GM12878 (cell line): ENCODE measurements around the gene FTSJ1. TPM values are rescaled to one million over a fixed set of nuclear protein-coding genes. Genes with fewer than 3 reads are reported as not detected.

ENCODE experiments used
- ATAC-seq: fragments of 200-7000 bp; cut with Tn5 transposase; 3 replicates; pipeline ENCODE4 v1.9.1; 2020; ENCODE audit warnings: mild to moderate bottlenecking, moderate library complexity
- BruUV-seq: library from RNA; stranded (reverse); fragments of 400-500 nt; replicated peaks from 2 replicates; lab custom pipeline; 2021; lab: Mats Ljungman, UMichigan
- CTCF ChIA-PET: fragments of 300-600 bp; sonication (Branson Sonifier 250); formaldehyde crosslinking; extraction: SDS; loops from one replicate; lab custom pipeline; 2021; ENCODE audit warnings: inconsistent platforms; lab: Yijun Ruan, JAX
- POLR2A ChIA-PET: fragments of 350-600 bp; formaldehyde crosslinking; extraction: SDS; loops from one replicate; lab custom pipeline; 2021; ENCODE audit warnings: inconsistent platforms; lab: Charles Lee
- RAD21 ChIA-PET: fragments of 300-600 bp; sonication (Branson Sonifier 250); formaldehyde crosslinking; loops from one replicate; lab custom pipeline; 2023; ENCODE audit warnings: antibody characterized with exemption; ENCODE audit not compliant: unreplicated experiment; lab: Charles Lee
- SMC1A ChIA-PET: fragments of 300-600 bp; sonication (Branson Sonifier 250); formaldehyde crosslinking; loops from one replicate; lab custom pipeline; 2023; ENCODE audit not compliant: unreplicated experiment, uncharacterized antibody; lab: Charles Lee
- DNase-seq: peaks from one replicate; pipeline ENCODE4 v3.0.0-alpha.2; 2011; ENCODE audit warnings: low read depth, low spot score
- FAIRE-seq: peaks from 3 replicates; lab custom pipeline; 2011; peaks lifted over from hg19 to GRCh38; lab: Jason Lieb, UNC
- H2AFZ ChIP-seq: 2 replicates; pipeline ENCODE4 v1.6.0; 2011; ENCODE audit warnings: low read depth, low read length, control low read depth; ENCODE audit not compliant: control insufficient read depth
- H3K27ac ChIP-seq: 2 replicates; pipeline ENCODE4 v1.5.1; 2011; ENCODE audit warnings: control low read depth; ENCODE audit not compliant: control insufficient read depth, insufficient read depth
- H3K27me3 ChIP-seq, 2 experiments: replicated peaks in 1 of 2; 2 replicates each; pipeline versions ENCODE4 v1.6.0 to v1.6.1; 2011; ENCODE audit warnings: low read length in 1 of 2; ENCODE audit not compliant: control insufficient read depth in 2 of 2, insufficient read depth in 2 of 2
- H3K36me3 ChIP-seq, 2 experiments: 2 replicates each; pipeline ENCODE4 v1.5.1; 2011; ENCODE audit warnings: low read length in 1 of 2; ENCODE audit not compliant: control insufficient read depth in 2 of 2, insufficient read depth in 2 of 2
- H3K4me1 ChIP-seq: 2 replicates; pipeline ENCODE4 v1.6.1; 2011; ENCODE audit warnings: mild to moderate bottlenecking, low read length, moderate library complexity, mixed read lengths; ENCODE audit not compliant: control insufficient read depth, insufficient read depth
- H3K4me2 ChIP-seq: 2 replicates; pipeline ENCODE4 v1.6.0; 2011; ENCODE audit warnings: control low read depth; ENCODE audit not compliant: control insufficient read depth, insufficient read depth
- H3K4me3 ChIP-seq: fragments of 200-600 bp; sonication (generic); 2 replicates; pipeline ENCODE4 v1.5.1; 2016
- H3K79me2 ChIP-seq: 2 replicates; pipeline ENCODE4 v1.6.0; 2011; ENCODE audit warnings: low read length; ENCODE audit not compliant: control insufficient read depth, insufficient read depth
- H3K9ac ChIP-seq: 2 replicates; pipeline ENCODE4 v1.8.0; 2011; ENCODE audit warnings: low read length, control low read depth, mixed read lengths; ENCODE audit not compliant: control insufficient read depth, insufficient read depth
- H3K9me3 ChIP-seq: replicated peaks from 3 replicates; pipeline ENCODE4 v1.5.1; 2011; ENCODE audit warnings: mild to moderate bottlenecking, low read length; ENCODE audit not compliant: control insufficient read depth, insufficient read depth
- H4K20me1 ChIP-seq: 2 replicates; pipeline ENCODE4 v1.6.0; 2011; ENCODE audit not compliant: control insufficient read depth, insufficient read depth
- ATF7 ChIP-seq: fragments of 450-650 bp; IDR thresholded peaks from 2 replicates; pipeline ENCODE4 v1.6.1; 2016; ENCODE audit warnings: low read depth, mild to moderate bottlenecking
- CHD2 ChIP-seq: IDR thresholded peaks from 2 replicates; pipeline ENCODE4 v1.6.1; 2011; ENCODE audit warnings: low read depth, low read length, improper control_type of control experiment, borderline replicate concordance
- E2F4 ChIP-seq: IDR thresholded peaks from 2 replicates; pipeline ENCODE4 v1.6.1; 2012; ENCODE audit warnings: low read depth, low read length, improper control_type of control experiment
- ESRRA ChIP-seq: IDR thresholded peaks from 2 replicates; pipeline ENCODE4 v1.6.1; 2012; ENCODE audit warnings: mild to moderate bottlenecking, low read length, improper control_type of control experiment
- IRF4 ChIP-seq: IDR thresholded peaks from 2 replicates; pipeline ENCODE4 v1.6.1; 2011; ENCODE audit warnings: low read depth, low read length
- IRF5 ChIP-seq: fragments of 450-650 bp; IDR thresholded peaks from 2 replicates; pipeline ENCODE4 v1.6.1; 2017; ENCODE audit warnings: borderline replicate concordance
- KDM1A ChIP-seq: fragments of 200-600 bp; sonication (generic); IDR thresholded peaks from 2 replicates; pipeline ENCODE4 v1.6.1; 2016; ENCODE audit warnings: borderline replicate concordance
- MTA2 ChIP-seq: fragments of 450-650 bp; IDR thresholded peaks from 2 replicates; pipeline ENCODE4 v1.6.1; 2016; ENCODE audit warnings: low read depth, mild to moderate bottlenecking, moderate library complexity
- NBN ChIP-seq: fragments of 450-650 bp; IDR thresholded peaks from 2 replicates; pipeline ENCODE4 v1.6.1; 2016
- POLR2AphosphoS5 ChIP-seq: IDR thresholded peaks from 2 replicates; pipeline ENCODE4 v1.6.1; 2011; ENCODE audit warnings: mild to moderate bottlenecking, low read length, inconsistent platforms
- PRDM15 ChIP-seq: fragments of 450-650 bp; formaldehyde crosslinking; IDR thresholded peaks from 2 replicates; pipeline ENCODE4 v1.4.0; 2020; ENCODE audit warnings: mild to moderate bottlenecking, moderate library complexity
- SIN3A ChIP-seq: IDR thresholded peaks from 2 replicates; pipeline ENCODE4 v1.6.1; 2012; ENCODE audit warnings: low read depth, low read length, improper control_type of control experiment
- SREBF1 ChIP-seq: IDR thresholded peaks from 2 replicates; pipeline ENCODE4 v1.6.1; 2012; ENCODE audit warnings: mild to moderate bottlenecking, low read length
- STAT1 ChIP-seq: fragments of 450-650 bp; conservative IDR thresholded peaks from 2 replicates; pipeline ENCODE4 v1.6.1; 2014; ENCODE audit warnings: antibody characterized with exemption, mild to moderate bottlenecking
- ZNF592 ChIP-seq: fragments of 450-650 bp; IDR thresholded peaks from 2 replicates; pipeline ENCODE4 v1.6.1; 2017; ENCODE audit warnings: mild to moderate bottlenecking, moderate library complexity
- WGBS: methylation state at CpG from one replicate; pipeline ENCODE4 v1.1.6; 2016; ENCODE audit warnings: low lambda C conversion rate; ENCODE audit not compliant: insufficient replicate concordance, insufficient coverage; ENCODE audit errors: missing lambda C conversion rate; 5-methylcytosine and 5-hydroxymethylcytosine counted together
- in situ Hi-C: fragments of 300-500 bp; cut with MboI; formaldehyde crosslinking; loops from 9 replicates; pipeline ENCODE4 v1.14.3; 2018; ENCODE audit warnings: mixed read lengths
- intact Hi-C: fragments of 100-400 bp; cut with micrococcal nuclease; formaldehyde crosslinking; loops from one replicate; pipeline ENCODE4 v1.14.2; 2022; ENCODE audit not compliant: unreplicated experiment
- polyA plus RNA-seq, 11 experiments: library from polyadenylated mRNA; depleted of rRNA in 4 of 11; unstranded in 6 of 11; stranded (reverse) in 5 of 11; fragments of >200 nt; fragmentation: Nextera tagmentation in 4 of 11; fragmentation: Illumina TruSeq in 1 of 11; extraction: Ambion mirVana in 4 of 11; extraction: Trizol in 1 of 11; gene quantifications; 1 replicate in 1 of 11; 2 replicates in 10 of 11; pipeline versions ENCODE4 v1.2.1 to v1.2.3, GENCODE V29; 2011 to 2016; ENCODE audit warnings: inconsistent platforms in 2 of 11, missing spikeins in 2 of 11, low read depth in 1 of 11
- total RNA-seq, 4 experiments: library from RNA; depleted of rRNA in 3 of 4; stranded (reverse); fragments of >200 nt in 3 of 4; fragmentation: Illumina TruSeq in 1 of 4; extraction: Trizol in 1 of 4; gene quantifications; 2 replicates each; pipeline versions ENCODE4 v1.2.1 to v1.2.3, GENCODE V29; 2013 to 2021

The FTSJ1 gene
- total and polyA plus RNA-seq, 10 of the 15 experiments (the other 5 are each of a cell fraction or from before 2014, with no cell fraction given), result 8.8 to 87.8 (median 57.9) TPM

GRCh38 chrX:48514126-48514806 is 38.3 kb downstream of the FTSJ1 start:
- in situ Hi-C loops, result no loop called here
- TF ChIP-seq KDM1A, result no peak
- TF ChIP-seq PRDM15 (CRISPR knock-in tag), result no peak
- TF ChIP-seq E2F4, result no peak
- no peak for TF ChIP-seq SIN3A
- no peak for TF ChIP-seq MTA2
- no peak for TF ChIP-seq ESRRA
- no peak for TF ChIP-seq NBN
- no peak for TF ChIP-seq STAT1
- TF ChIP-seq ATF7, result no peak
- TF ChIP-seq IRF4, result no peak
- no peak for TF ChIP-seq CHD2
- no peak for TF ChIP-seq SREBF1
- no peak for TF ChIP-seq POLR2AphosphoS5
- TF ChIP-seq ZNF592, result no peak
- no peak for TF ChIP-seq IRF5

More at GRCh38 chrX:48514126-48514806, 38.3 kb downstream of the FTSJ1 start:
- H2AFZ ChIP-seq, result no peak overlapping the region
- 63% methylated on average over 16 of the region's 16 CpGs for WGBS
- ChIA-PET POLR2A (interaction anchor here (0.6 kb wide), 1 partner anchor 160 kb away, joined by 4 read pairs; no protein-coding TSS in a partner anchor), SMC1A (no interaction called here), RAD21 (no interaction called here), CTCF (interaction anchor here (0.7 kb wide), 1 partner anchor 778 kb away, joined by 3 read pairs; no protein-coding TSS in a partner anchor)
- H3K4me2 ChIP-seq, result no peak overlapping the region
- DNase-seq (no peak), FAIRE-seq (no peak), ATAC-seq (no peak)
- H3K9ac ChIP-seq, result no peak overlapping the region
- no peaks in the 10 kb centered on the region for H3K4me1 ChIP-seq
- intact Hi-C loops, result no loop called here
- no peaks in the 10 kb centered on the region for H4K20me1 ChIP-seq
- no TSS peak for BruUV-seq
- no peak overlapping the region for H3K27ac ChIP-seq
- no peaks in the 10 kb centered on the region for H3K36me3 ChIP-seq
- H3K4me3 ChIP-seq, result no peak overlapping the region
- H3K9me3 ChIP-seq, result no peaks in the 10 kb centered on the region
- no peaks in the 10 kb centered on the region for H3K79me2 ChIP-seq
- no peaks in the 10 kb centered on the region for H3K27me3 ChIP-seq
